Measurements from ENCODE around the gene OR7G2.

Gene OR7G2

DNA sequence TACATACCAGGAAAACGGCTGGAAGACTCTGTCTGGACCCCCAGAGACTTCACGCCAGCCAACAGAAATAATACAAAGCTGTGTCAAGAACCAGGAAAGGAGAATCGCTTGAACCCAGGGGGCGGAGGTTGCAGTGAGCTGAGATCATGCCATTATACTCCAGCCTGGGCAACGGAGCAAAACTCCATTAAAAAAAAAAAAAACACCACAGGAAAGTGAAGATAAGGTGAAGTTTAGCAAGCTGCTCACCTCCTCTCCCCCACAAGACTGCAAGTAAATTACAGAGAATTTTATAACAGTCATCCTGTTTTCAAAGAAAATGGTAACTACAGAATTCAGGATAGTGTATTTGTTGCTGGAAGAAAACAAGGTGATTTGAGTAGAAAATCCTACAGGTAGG is 9.3 kb upstream of the OR7G2 start:
- TF ChIP-seq, protein P1, sequence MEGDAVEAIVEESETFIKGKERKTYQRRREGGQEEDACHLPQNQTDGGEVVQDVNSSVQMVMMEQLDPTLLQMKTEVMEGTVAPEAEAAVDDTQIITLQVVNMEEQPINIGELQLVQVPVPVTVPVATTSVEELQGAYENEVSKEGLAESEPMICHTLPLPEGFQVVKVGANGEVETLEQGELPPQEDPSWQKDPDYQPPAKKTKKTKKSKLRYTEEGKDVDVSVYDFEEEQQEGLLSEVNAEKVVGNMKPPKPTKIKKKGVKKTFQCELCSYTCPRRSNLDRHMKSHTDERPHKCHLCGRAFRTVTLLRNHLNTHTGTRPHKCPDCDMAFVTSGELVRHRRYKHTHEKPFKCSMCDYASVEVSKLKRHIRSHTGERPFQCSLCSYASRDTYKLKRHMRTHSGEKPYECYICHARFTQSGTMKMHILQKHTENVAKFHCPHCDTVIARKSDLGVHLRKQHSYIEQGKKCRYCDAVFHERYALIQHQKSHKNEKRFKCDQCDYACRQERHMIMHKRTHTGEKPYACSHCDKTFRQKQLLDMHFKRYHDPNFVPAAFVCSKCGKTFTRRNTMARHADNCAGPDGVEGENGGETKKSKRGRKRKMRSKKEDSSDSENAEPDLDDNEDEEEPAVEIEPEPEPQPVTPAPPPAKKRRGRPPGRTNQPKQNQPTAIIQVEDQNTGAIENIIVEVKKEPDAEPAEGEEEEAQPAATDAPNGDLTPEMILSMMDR (IDR thresholded peaks at IDR 0.05), result no peak

- TF ChIP-seq, protein P1 (IDR thresholded peaks at IDR 0.05), result no peak
Measured at GRCh38 chr19:9115307-9115813, 8.1 kb upstream of the OR7G2 start, which contains the start of gene OR7G1. TSS of gene OR7G1 (minus strand) at chr19:9115763. CDS start at chr19:9115763, 0 bp downstream.

GRCh38 chr19:9109959-9110358 is 2.7 kb upstream of the OR7G2 start:
- TF ChIP-seq, protein P1 (IDR thresholded peaks at IDR 0.05), result no peak

DNA sequence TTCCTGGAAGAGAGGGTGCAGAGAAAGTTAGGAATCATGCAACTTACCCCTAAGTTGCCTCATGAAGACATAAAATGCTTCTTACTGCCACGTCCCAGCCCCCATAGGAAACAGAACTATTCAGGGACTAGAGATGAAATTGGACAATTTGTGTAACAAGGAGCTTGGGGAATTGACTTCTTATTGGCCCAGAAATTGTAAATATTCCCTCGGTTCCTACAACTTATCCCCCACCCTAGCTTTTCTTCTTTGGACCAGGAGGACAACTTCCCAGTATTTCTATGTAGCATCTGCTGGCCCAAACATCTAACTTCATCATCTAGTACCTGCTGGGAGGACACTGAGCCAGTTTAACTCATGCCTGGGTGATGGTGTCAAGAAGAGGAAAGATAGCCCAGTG is 20.5 kb downstream of the OR7G2 start, which contains the start of gene OR1M1:
TSS of gene OR1M1 (plus strand) at position 301 of the 400 bp plus-strand sequence. CDS start 6,184 bp downstream, outside the sequence.
- TF ChIP-seq, protein P1 (IDR thresholded peaks at IDR 0.05), result no peak

GRCh38 chr19:9078651-9079050 is 28.6 kb downstream of the OR7G2 start:
- TF ChIP-seq, protein P1 (IDR thresholded peaks at IDR 0.05), result no peak

DNA sequence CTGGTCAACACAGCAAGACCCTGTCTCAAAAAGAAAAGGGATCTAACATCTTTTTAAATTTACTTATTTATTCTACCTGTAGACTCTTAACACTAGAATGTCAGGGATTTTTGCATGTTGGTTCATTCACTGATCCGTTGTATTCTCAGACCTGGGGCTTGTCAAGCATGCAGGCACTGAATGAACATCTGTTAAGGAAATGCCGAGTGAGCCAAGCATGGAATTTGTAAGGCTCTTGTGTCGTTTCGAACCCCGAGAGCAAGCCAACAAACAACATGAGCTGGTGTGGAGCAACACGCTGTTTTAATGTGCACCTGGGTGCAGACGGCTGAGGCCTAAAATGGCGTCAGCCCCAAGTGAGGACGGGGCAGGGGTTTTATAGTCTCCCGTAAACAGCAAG is 30.4 kb downstream of the OR7G2 start:
- TF ChIP-seq, protein P1 (IDR thresholded peaks at IDR 0.05), result no peak

GRCh38 chr19:9075064-9075949 is 32.0 kb downstream of the OR7G2 start:
- TF ChIP-seq, protein P1 (IDR thresholded peaks at IDR 0.05), result no peak
